Ovary (tissue), 10 donors: ENCODE measurements around the gene MOB3C. TPM values are rescaled to one million over a fixed set of nuclear protein-coding genes. Genes with fewer than 3 reads are reported as not detected.
"Not testable (repeated sequence)": the region's sequence is repeated elsewhere in the genome, so short reads cannot be mapped to it uniquely, and the experiment has no call there.

Experiments
- DNase-seq, 5 donors: peaks; one replicate each; pipeline ENCODE4 v3.0.0-alpha.2; 2019 to 2020
- H3K27ac ChIP-seq, 2 donors: fragments of 200-600 bp; one replicate each; pipeline versions ENCODE4 v1.5.1 to v1.8.0; 2019 to 2022
- H3K27me3 ChIP-seq: fragments of 200-600 bp; one replicate; pipeline ENCODE4 v1.8.0; 2022
- H3K36me3 ChIP-seq: fragments of 200-600 bp; sonication (generic); one replicate; pipeline ENCODE4 v1.5.1; 2019
- H3K4me1 ChIP-seq: one replicate; pipeline ENCODE4 v1.8.1; 2013; ENCODE audit warnings: mild to moderate bottlenecking, moderate library complexity; ENCODE audit not compliant: insufficient read depth
- H3K4me3 ChIP-seq: fragments of 200-600 bp; sonication (generic); one replicate; pipeline ENCODE4 v1.5.1; 2017
- H3K9me3 ChIP-seq, 2 donors: fragments of 200-600 bp in 1 of 2; sonication (generic) in 1 of 2; one replicate each; pipeline versions ENCODE4 v1.5.1 to v1.8.1; 2013 to 2019; ENCODE audit warnings: mild to moderate bottlenecking in 1 of 2, moderate library complexity in 1 of 2
- CTCF ChIP-seq, 3 donors: fragments of 450-650 bp in 2 of 3; fragments of 200-600 bp in 1 of 3; IDR thresholded peaks; one replicate each; pipeline versions ENCODE4 v1.5.1 to v1.8.0; 2016 to 2022; ENCODE audit warnings: antibody characterized with exemption in 3 of 3, mild to moderate bottlenecking in 1 of 3
- EP300 ChIP-seq: sonication (generic); formaldehyde crosslinking; IDR thresholded peaks from one replicate; pipeline ENCODE4 v1.6.1; 2017; ENCODE audit warnings: antibody characterized with exemption
- POLR2A ChIP-seq: fragments of 450-650 bp; IDR thresholded peaks from one replicate; pipeline ENCODE4 v1.6.1; 2017; ENCODE audit warnings: antibody characterized with exemption, mild to moderate bottlenecking, moderate library complexity
- WGBS, 3 donors: extraction: QIAGEN DNeasy Blood & Tissue Kit in 1 of 3; methylation state at CpG; one replicate each; pipeline versions ENCODE4 v1.1.5 to v1.1.7; 2013 to 2017; 5-methylcytosine and 5-hydroxymethylcytosine counted together
- intact Hi-C, 4 donors: fragments of 100-400 bp; cut with DNase I; formaldehyde crosslinking; loops; one replicate each; pipeline versions ENCODE4 v1.11.0 to v1.15.1; 2022 to 2023
- long read RNA-seq, 3 donors: library from polyadenylated mRNA in 2 of 3; unstranded in 2 of 3; transcript quantifications; one replicate each; pipeline ENCODE4 v2.0.0 and lab custom pipeline, GENCODE V29; 2021 to 2026
- polyA plus RNA-seq, 2 donors: library from polyadenylated mRNA; stranded (reverse); fragments of 200-250 nt in 1 of 2; fragments of 350-450 nt in 1 of 2; fragmentation: Illumina TruSeq in 1 of 2; extraction: RNeasy Lipid Tissue Mini Kit (QIAGEN cat#74804) in 1 of 2; gene quantifications; one replicate each; pipeline ENCODE4 v1.2.3, GENCODE V29; 2013 to 2014
- total RNA-seq, 7 donors: library from RNA; depleted of rRNA in 2 of 7; stranded (reverse); fragments of >200 nt in 2 of 7; fragmentation: NEBNext Ultra II Directional in 3 of 7; extraction: Animal tissue kit (Norgen Biotek cat#: 25700) in 3 of 7; gene quantifications; one replicate each; pipeline versions ENCODE4 v1.1.0 to v1.2.4, GENCODE V29; 2016 to 2023
- donor health status: DM: no; HTN: no; CAD: no; lungs with moderate emphysema.
- donor health status: DM: no; HTN: no; CAD: no.
- donor health status: Bipolar disorder and iron deficiency.
- donor health status: DM: yes; HTN: yes; CAD: no.
- donor health status: DM: no; HTN: no; CAD: no.
- donor health status: DM: yes; HTN: yes; CAD: no.

The MOB3C gene
- total RNA-seq (10 to 100 TPM; 10.1 to 25.3 (median 19.3) TPM), polyA plus RNA-seq (10 to 100 TPM; 13.2 to 29.2 TPM)
- long read RNA-seq, donor 1, full-length matches to known transcripts, result 62 of 69 reads
- long read RNA-seq, donor 1, partial matches to known transcripts, result 4 of 69 reads
- long read RNA-seq, donor 1, other reads (novel, unspliced or antisense), result 3 of 69 reads
- long read RNA-seq, donor 2, full-length matches to known transcripts, result 13 of 13 reads
- long read RNA-seq, donor 2, partial matches to known transcripts, result 0 of 13 reads
- long read RNA-seq, donor 2, other reads (novel, unspliced or antisense), result 0 of 13 reads
- long read RNA-seq, donor 3, full-length matches to known transcripts, result 76 of 81 reads
- long read RNA-seq, donor 3, partial matches to known transcripts, result 0 of 81 reads
- long read RNA-seq, donor 3, other reads (novel, unspliced or antisense), result 5 of 81 reads

- intact Hi-C loops, result loop anchor here in 3 of 4 donors (5.0 kb wide), 2 partner anchors 51 to 106 kb away; partner anchors contain the start of gene ATPAF1 (in 2 of the 3)
- TF ChIP-seq CTCF (IDR thresholded peaks at IDR 0.05) (no peak), POLR2A (peak; percentile 70), EP300 (no peak)
- H3K4me1 ChIP-seq, result peaks cover 7% of the 10 kb centered on the region
- 0 to 1% (median 0%) methylated on average over 48 to 62 of the region's 62 CpGs for WGBS, 3 donors
- no peaks in the 10 kb centered on the region for H3K27me3 ChIP-seq
- peak; percentile 84 to 88 (median 85) for DNase-seq
- no peaks in the 10 kb centered on the region for H3K9me3 ChIP-seq
- no peaks in the 10 kb centered on the region for H3K36me3 ChIP-seq
- peak within 1 kb of the TSS; percentile 79 for H3K4me3 ChIP-seq
- peak within 1 kb of the TSS; percentile 65 to 95 for H3K27ac ChIP-seq
These were observed at the start of gene MOB3C for GRCh38 chr1:46616277-46617107. Gene MOB3C (minus strand): TSS chr1:46616811. CDS start chr1:46613321, 3,490 bp downstream.

GRCh38 chr1:46665983-46666382, 49.4 kb upstream of the MOB3C start:
- TF ChIP-seq POLR2A (no peak), EP300 (no peak), CTCF (IDR thresholded peaks at IDR 0.05) (no peak)
- Histone ChIP-seq H3K36me3 (no peaks in the 10 kb centered on the region), H3K27me3 (no peaks in the 10 kb centered on the region), H3K27ac (no peak overlapping the region), H3K9me3 (no peaks in the 10 kb centered on the region), H3K4me3 (no peak overlapping the region), H3K4me1 (peaks cover 3% of the 10 kb centered on the region)
- no peak for DNase-seq
- WGBS, 3 donors, result 73 to 79% (median 78%) methylated on average over 2 of the region's 2 CpGs
- intact Hi-C loops, result loop anchor here in 2 of 4 donors (5.0 kb wide), 1 partner anchor 49 kb away; the partner anchor contains the start of gene MOB3C (in 2 of the 2)

GRCh38 chr1:46662919-46663318, 46.3 kb upstream of the MOB3C start:
- 95 to 97% (median 96%) methylated on average over 4 to 5 of the region's 5 CpGs for WGBS, 3 donors
- intact Hi-C loops, H3K4me1 ChIP-seq: not testable (repeated sequence)

GRCh38 chr1:46660116-46660515, 43.5 kb upstream of the MOB3C start:
- H3K4me1 ChIP-seq, H3K27ac ChIP-seq, H3K27me3 ChIP-seq, intact Hi-C loops, H3K36me3 ChIP-seq, H3K4me3 ChIP-seq, H3K9me3 ChIP-seq, DNase-seq: not testable (repeated sequence)
- 90 to 94% (median 91%) methylated on average over 5 of the region's 5 CpGs for WGBS, 3 donors

More at GRCh38 chr1:46662919-46663318, 46.3 kb upstream of the MOB3C start:
- DNase-seq, H3K27me3 ChIP-seq, H3K9me3 ChIP-seq, H3K36me3 ChIP-seq, H3K4me3 ChIP-seq, H3K27ac ChIP-seq: not testable (repeated sequence)

- TF ChIP-seq CTCF (IDR thresholded peaks at IDR 0.05), result no peak
- TF ChIP-seq POLR2A, result no peak
- no peak for TF ChIP-seq EP300
- DNase-seq, result no peak
- Histone ChIP-seq H3K27me3 (no peaks in the 10 kb centered on the region), H3K4me1 (no peaks in the 10 kb centered on the region), H3K4me3 (no peak overlapping the region), H3K36me3 (no peaks in the 10 kb centered on the region), H3K9me3 (no peaks in the 10 kb centered on the region), H3K27ac (no peak overlapping the region)
- WGBS, 3 donors, result 61 to 78% (median 68%) methylated on average over 2 of the region's 2 CpGs
- intact Hi-C loops, result no loop called here
These were observed 42.8 kb upstream of the MOB3C start for GRCh38 chr1:46659307-46659870.
